Smooth muscle cell (in vitro differentiated cells): ENCODE measurements around the gene PRKAG1. TPM values are rescaled to one million over a fixed set of nuclear protein-coding genes. Genes with fewer than 3 reads are reported as not detected.

Source experiments
- DNase-seq: peaks from one replicate; lab custom pipeline; 2025; ENCODE audit not compliant: unreplicated experiment; lab: John Stamatoyannopoulos, UW
- H2AFZ ChIP-seq: fragments of 200-600 bp; sonication (generic); 2 replicates; pipeline ENCODE4 v1.6.0; 2016; ENCODE audit warnings: antibody characterized with exemption, low read depth, mild to moderate bottlenecking
- H3F3A ChIP-seq: fragments of 200-600 bp; sonication (generic); 2 replicates; pipeline ENCODE4 v1.6.0; 2017; ENCODE audit warnings: antibody characterized with exemption, low read depth
- H3K27ac ChIP-seq: fragments of 200-600 bp; sonication (generic); 2 replicates; pipeline ENCODE4 v1.5.1; 2016; ENCODE audit warnings: low read depth, mild to moderate bottlenecking
- H3K27me3 ChIP-seq: fragments of 200-600 bp; sonication (generic); 2 replicates; pipeline ENCODE4 v1.6.1; 2016; ENCODE audit warnings: low read depth, mild to moderate bottlenecking
- H3K36me3 ChIP-seq: fragments of 200-600 bp; sonication (generic); 2 replicates; pipeline ENCODE4 v1.5.1; 2016; ENCODE audit warnings: low read depth
- H3K4me1 ChIP-seq: fragments of 200-600 bp; sonication (generic); 2 replicates; pipeline ENCODE4 v1.5.1; 2016; ENCODE audit warnings: low read depth
- H3K4me2 ChIP-seq: fragments of 200-600 bp; sonication (generic); 2 replicates; pipeline ENCODE4 v1.6.0; 2016; ENCODE audit warnings: mild to moderate bottlenecking
- H3K4me3 ChIP-seq: fragments of 200-600 bp; sonication (generic); 2 replicates; pipeline ENCODE4 v1.5.1; 2016; ENCODE audit warnings: mild to moderate bottlenecking
- H3K79me2 ChIP-seq: fragments of 200-600 bp; sonication (generic); 2 replicates; pipeline ENCODE4 v1.6.0; 2016; ENCODE audit warnings: low read depth, mild to moderate bottlenecking
- H3K9ac ChIP-seq: fragments of 200-600 bp; sonication (generic); 2 replicates; pipeline ENCODE4 v1.6.0; 2016; ENCODE audit warnings: low read depth
- H3K9me3 ChIP-seq: fragments of 200-600 bp; sonication (generic); replicated peaks from 2 replicates; pipeline ENCODE4 v1.5.1; 2016; ENCODE audit warnings: low read depth
- H4K20me1 ChIP-seq: fragments of 200-600 bp; sonication (generic); 2 replicates; pipeline ENCODE4 v1.6.0; 2016; ENCODE audit warnings: low read depth
- WGBS: methylation state at CpG from one replicate; pipeline ENCODE4 v1.1.7; 2016; ENCODE audit warnings: low lambda C conversion rate; 5-methylcytosine and 5-hydroxymethylcytosine counted together
- polyA plus RNA-seq: library from polyadenylated mRNA; unstranded; fragments of >200 nt; fragmentation: Nextera tagmentation; extraction: Ambion mirVana; gene quantifications from 2 replicates; pipeline ENCODE4 v1.2.1, GENCODE V29; 2016
- total RNA-seq: library from RNA; depleted of rRNA; stranded (reverse); fragments of >200 nt; gene quantifications from 2 replicates; pipeline ENCODE4 v1.2.3, GENCODE V29; 2014
- TF ChIP-seq, protein P1 (sequence below): fragments of 200-600 bp; sonication (generic); IDR thresholded peaks from 2 replicates; pipeline ENCODE4 v1.5.1; 2017; ENCODE audit warnings: borderline replicate concordance, mild to moderate bottlenecking, antibody characterized with exemption; ENCODE audit not compliant: insufficient read depth, poor library complexity, severe bottlenecking

Gene PRKAG1
- total and polyA plus RNA-seq, 2 experiments from 2014 or later = 42.5 to 62.6 TPM

DNA sequence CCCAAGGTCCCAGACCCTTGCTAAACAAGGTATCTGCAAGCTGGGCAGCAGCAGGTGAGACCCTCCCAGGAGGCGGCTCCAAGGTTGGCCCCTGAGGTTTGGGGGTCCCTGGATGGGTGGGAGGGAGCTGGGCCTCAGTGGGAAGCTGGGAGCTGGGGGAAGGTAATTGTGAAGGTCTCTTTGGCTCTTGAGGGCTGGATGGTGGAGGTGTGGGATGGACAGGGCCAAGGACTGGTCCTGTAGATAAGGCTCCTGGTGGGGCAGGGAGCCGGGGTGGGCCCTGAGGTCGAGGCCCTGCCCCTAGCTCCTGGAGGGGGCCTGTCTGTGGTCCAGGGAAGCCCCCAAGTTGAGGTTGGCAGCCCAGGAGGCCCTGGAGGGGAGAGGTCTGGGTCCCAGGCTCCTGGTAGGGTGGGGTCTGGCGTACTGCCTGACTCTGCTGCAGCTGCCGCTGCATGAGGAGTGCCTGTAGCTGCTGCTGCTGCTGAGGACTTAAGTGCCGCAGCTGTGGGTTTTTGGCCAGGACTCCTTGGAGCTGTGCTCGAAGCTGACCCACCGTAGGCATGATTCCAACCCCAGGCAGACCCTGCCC, 13.1 kb upstream of the PRKAG1 start:
- H3K4me1 ChIP-seq = no peaks in the 10 kb centered on the region
- WGBS = 99% methylated on average over 8 of the region's 8 CpGs
- peaks cover 27% of the 10 kb centered on the region for H4K20me1 ChIP-seq
- H3K9me3 ChIP-seq = no peaks in the 10 kb centered on the region
- no peak overlapping the region for H3K9ac ChIP-seq
- no peak overlapping the region for H3K4me3 ChIP-seq
- H3K27me3 ChIP-seq = no peaks in the 10 kb centered on the region
- H2AFZ ChIP-seq = no peak overlapping the region
- no peak for DNase-seq
- no peak overlapping the region for H3K4me2 ChIP-seq
- H3F3A ChIP-seq = no peaks in the 10 kb centered on the region
- TF ChIP-seq, protein P1, sequence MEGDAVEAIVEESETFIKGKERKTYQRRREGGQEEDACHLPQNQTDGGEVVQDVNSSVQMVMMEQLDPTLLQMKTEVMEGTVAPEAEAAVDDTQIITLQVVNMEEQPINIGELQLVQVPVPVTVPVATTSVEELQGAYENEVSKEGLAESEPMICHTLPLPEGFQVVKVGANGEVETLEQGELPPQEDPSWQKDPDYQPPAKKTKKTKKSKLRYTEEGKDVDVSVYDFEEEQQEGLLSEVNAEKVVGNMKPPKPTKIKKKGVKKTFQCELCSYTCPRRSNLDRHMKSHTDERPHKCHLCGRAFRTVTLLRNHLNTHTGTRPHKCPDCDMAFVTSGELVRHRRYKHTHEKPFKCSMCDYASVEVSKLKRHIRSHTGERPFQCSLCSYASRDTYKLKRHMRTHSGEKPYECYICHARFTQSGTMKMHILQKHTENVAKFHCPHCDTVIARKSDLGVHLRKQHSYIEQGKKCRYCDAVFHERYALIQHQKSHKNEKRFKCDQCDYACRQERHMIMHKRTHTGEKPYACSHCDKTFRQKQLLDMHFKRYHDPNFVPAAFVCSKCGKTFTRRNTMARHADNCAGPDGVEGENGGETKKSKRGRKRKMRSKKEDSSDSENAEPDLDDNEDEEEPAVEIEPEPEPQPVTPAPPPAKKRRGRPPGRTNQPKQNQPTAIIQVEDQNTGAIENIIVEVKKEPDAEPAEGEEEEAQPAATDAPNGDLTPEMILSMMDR = no peak
- peaks cover 3% of the 10 kb centered on the region for H3K79me2 ChIP-seq
- no peak overlapping the region for H3K27ac ChIP-seq
- peaks cover 8% of the 10 kb centered on the region for H3K36me3 ChIP-seq

DNA sequence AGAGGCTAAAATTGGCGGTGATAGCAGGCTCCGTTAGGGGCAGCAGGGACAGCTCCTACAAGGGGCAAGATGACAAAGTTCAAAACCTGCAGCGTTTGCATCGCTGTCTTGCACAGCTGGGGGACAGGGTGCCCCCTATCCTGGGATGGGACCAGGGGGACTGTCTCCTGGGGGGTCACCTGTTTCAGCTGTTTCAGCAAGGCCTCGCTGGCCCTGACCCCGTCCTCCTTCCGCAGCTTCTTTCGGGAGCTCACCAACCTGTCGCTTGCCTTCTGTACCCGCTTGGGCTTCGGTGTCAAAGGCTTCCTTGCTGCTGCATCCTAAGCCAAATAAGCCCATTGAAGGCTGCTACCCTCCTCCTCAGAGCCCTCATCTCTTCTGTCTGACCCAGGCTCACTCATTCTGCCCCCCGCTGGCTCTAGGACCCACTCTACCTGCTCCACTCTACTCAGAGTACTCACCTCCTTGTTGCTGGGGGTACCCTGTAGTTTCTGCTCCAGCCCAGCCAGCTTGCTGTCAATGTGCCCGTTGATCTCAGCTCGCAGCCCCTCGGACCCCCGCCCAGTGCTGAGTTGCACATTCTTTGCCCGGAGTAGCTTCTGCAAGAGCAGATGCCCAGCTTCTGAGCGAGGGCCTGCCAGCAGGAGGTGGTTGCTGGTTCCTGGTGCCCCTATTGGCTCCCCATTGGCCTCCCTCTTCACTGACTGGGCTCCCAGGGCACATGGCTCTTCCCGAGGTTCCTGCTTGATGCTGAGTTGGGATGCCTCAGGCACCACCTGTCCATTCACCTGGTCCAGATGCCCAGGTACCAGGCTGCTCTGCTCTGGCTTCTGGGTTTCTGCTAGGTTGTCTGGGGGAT, 12.4 kb upstream of the PRKAG1 start:
- peaks cover 25% of the 10 kb centered on the region for H4K20me1 ChIP-seq
- H3F3A ChIP-seq = no peaks in the 10 kb centered on the region
- H3K4me3 ChIP-seq = no peak overlapping the region
- H3K4me2 ChIP-seq = no peak overlapping the region
- TF ChIP-seq, protein P1 = no peak
- no peaks in the 10 kb centered on the region for H3K9me3 ChIP-seq
- peaks cover 8% of the 10 kb centered on the region for H3K36me3 ChIP-seq
- H3K27me3 ChIP-seq = no peaks in the 10 kb centered on the region
- no peaks in the 10 kb centered on the region for H3K79me2 ChIP-seq
- H2AFZ ChIP-seq = no peak overlapping the region
- H3K27ac ChIP-seq = no peak overlapping the region
- DNase-seq = no peak
- H3K4me1 ChIP-seq = no peaks in the 10 kb centered on the region
- no peak overlapping the region for H3K9ac ChIP-seq
- 99% methylated on average over 19 of the region's 19 CpGs for WGBS

DNA sequence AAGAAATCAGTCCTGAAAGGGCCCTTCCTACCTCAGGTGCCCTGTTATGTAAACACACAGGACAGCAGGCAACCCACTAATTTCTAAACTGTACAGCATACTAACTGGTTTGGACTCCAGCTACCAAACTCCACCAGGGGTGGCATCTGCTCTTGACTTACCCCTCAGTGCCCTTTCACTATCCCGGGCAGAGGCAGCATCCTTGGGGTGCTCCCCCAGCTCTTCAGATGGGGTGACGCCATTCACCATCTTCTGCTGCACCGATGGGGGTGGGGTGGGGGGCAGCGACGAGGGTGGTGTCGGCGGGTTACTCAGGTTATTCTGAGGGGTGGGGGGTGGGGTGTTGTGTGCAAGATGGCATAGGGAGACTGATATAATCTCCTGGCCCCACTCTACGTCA, 11.5 kb upstream of the PRKAG1 start:
- Histone ChIP-seq H3K4me2 (no peak overlapping the region), H3K9ac (no peak overlapping the region), H3K9me3 (no peaks in the 10 kb centered on the region), H4K20me1 (peaks cover 18% of the 10 kb centered on the region), H3K4me1 (no peaks in the 10 kb centered on the region), H3K4me3 (no peak overlapping the region), H3K36me3 (peaks cover 8% of the 10 kb centered on the region), H3K27ac (no peak overlapping the region), H3F3A (no peaks in the 10 kb centered on the region), H3K27me3 (no peaks in the 10 kb centered on the region), H2AFZ (no peak overlapping the region), H3K79me2 (no peaks in the 10 kb centered on the region)
- DNase-seq = no peak
- WGBS = 98% methylated on average over 8 of the region's 8 CpGs
- TF ChIP-seq, protein P1 = no peak
